Natural killer cell treated with Interleukin-12 subunit alpha and Interleukin-12 subunit beta and Interleukin-15 and Interleukin-18, amount 100 ng/mL, for 72 hours (primary cell): ENCODE measurements around the gene KLRC2. TPM values are rescaled to one million over a fixed set of nuclear protein-coding genes. Genes with fewer than 3 reads are reported as not detected.
"Not testable (repeated sequence)": the region's sequence is repeated elsewhere in the genome, so short reads cannot be mapped to it uniquely, and the experiment has no call there.

Source experiments
- ATAC-seq, 2 donors: fragments of 150-1000 bp; cut with Tn5 transposase in 1 of 2; sonication (Bioruptor Pico), chemical (Tn5 transposase) in 1 of 2; 2 replicates each; pipeline ENCODE4 v1.10.0; 2021
- DNase-seq: peaks from one replicate; pipeline ENCODE4 v3.0.0; 2022; ENCODE audit warnings: low spot score
- H3K27ac Mint-ChIP-seq, 2 donors: 1 replicate in 1 of 2; 2 replicates in 1 of 2; pipeline ENCODE4 v1.8.0; 2022; ENCODE audit warnings: mixed read lengths in 2 of 2, mild to moderate bottlenecking in 1 of 2, moderate library complexity in 1 of 2
- H3K27me3 Mint-ChIP-seq, 2 donors: 1 replicate in 1 of 2; 2 replicates in 1 of 2; pipeline ENCODE4 v1.8.0; 2022; ENCODE audit warnings: mixed read lengths in 2 of 2
- H3K36me3 Mint-ChIP-seq: one replicate; pipeline ENCODE4 v1.8.0; 2022; ENCODE audit warnings: mixed read lengths
- H3K4me1 Mint-ChIP-seq, 2 donors: 1 replicate in 1 of 2; 2 replicates in 1 of 2; pipeline ENCODE4 v1.8.0; 2022; ENCODE audit warnings: low read depth in 2 of 2, mixed read lengths in 2 of 2, mild to moderate bottlenecking in 1 of 2
- H3K4me3 Mint-ChIP-seq: one replicate; pipeline ENCODE4 v1.8.0; 2022; ENCODE audit warnings: mixed read lengths
- H3K9me3 Mint-ChIP-seq: 2 replicates; pipeline ENCODE4 v1.8.0; 2022; ENCODE audit warnings: mixed read lengths
- total RNA-seq, 2 donors: library from RNA; stranded (reverse); gene quantifications; one replicate each; pipeline ENCODE4 v1.2.3, GENCODE V29; 2022

The KLRC2 gene
- total RNA-seq, 2 donors from 2014 or later, result 1.4 to 23.4 TPM

DNA sequence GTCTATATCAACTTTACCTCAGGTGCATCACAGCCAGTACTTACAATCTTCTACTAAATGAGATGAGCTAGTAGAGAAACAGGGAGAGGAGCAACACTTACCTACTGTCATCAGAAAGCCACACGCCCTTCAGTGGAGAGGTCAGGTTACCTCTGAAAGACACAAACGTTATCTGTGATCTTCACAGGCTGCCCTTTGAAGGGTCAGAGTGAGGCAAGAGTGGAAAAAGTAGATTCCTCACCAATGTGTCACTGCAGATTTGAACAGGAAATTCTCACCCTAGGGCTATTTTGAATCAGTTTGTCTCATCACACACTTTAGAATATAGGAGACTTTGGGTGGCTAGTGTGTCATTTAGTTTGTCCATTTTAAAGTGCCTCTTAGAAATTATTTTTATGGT lies 1.8 kb upstream of the KLRC2 start:
- DNase-seq, H3K4me1 Mint-ChIP-seq, H3K36me3 Mint-ChIP-seq, H3K4me3 Mint-ChIP-seq, H3K27ac Mint-ChIP-seq, H3K27me3 Mint-ChIP-seq, H3K9me3 Mint-ChIP-seq: not testable (repeated sequence)
- ATAC-seq, result peak; percentile 82 to 86

DNA sequence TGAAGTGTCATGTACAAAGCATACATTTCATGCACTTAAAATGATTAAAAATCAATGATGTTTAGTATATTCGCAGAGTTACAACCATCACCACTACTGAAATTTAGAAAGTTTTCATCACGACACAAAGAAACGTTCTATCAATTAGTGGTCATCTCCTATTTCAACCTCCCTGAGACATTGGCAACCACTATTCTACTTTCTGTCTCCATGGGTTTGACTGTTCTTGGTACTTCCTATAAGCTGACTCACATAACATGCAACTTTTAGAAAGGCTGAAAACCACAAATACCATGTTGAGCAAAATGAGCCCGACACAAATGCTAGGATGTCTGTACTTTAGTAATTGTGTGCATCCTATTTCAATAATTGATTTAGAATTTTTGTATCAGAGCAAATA lies 5.2 kb downstream of the KLRC2 start:
- not testable (repeated sequence) for H3K4me3 Mint-ChIP-seq, DNase-seq, H3K9me3 Mint-ChIP-seq, H3K36me3 Mint-ChIP-seq, H3K27me3 Mint-ChIP-seq, H3K4me1 Mint-ChIP-seq
- H3K27ac Mint-ChIP-seq, result peak overlapping the region in 1 of 2 donors; percentile 79
- peak; percentile 73 to 95 for ATAC-seq

DNA sequence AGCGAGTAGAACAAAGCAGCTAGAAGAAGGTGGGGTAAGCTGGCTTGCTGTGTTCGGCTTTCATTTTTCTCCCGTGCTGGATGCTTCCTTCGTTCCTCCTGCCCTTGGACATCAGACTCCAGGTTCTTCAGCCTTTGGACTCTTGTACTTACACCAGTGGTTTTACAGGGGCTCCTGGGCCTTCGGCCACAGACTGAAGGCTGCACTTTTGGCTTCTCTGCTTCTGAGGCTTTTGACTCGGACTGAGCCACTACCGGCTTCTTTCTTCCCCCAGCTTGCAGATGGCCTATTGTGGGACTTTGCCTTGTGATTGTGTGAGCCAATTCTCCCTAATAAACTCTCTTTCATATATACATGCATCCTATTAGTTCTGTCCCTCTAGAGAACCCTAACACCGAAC lies 9.9 kb downstream of the KLRC2 start:
- not testable (repeated sequence) for H3K4me1 Mint-ChIP-seq, H3K4me3 Mint-ChIP-seq, DNase-seq, H3K36me3 Mint-ChIP-seq, H3K9me3 Mint-ChIP-seq, H3K27me3 Mint-ChIP-seq, ATAC-seq
- peak overlapping the region in 1 of 2 donors; percentile 29 for H3K27ac Mint-ChIP-seq

DNA sequence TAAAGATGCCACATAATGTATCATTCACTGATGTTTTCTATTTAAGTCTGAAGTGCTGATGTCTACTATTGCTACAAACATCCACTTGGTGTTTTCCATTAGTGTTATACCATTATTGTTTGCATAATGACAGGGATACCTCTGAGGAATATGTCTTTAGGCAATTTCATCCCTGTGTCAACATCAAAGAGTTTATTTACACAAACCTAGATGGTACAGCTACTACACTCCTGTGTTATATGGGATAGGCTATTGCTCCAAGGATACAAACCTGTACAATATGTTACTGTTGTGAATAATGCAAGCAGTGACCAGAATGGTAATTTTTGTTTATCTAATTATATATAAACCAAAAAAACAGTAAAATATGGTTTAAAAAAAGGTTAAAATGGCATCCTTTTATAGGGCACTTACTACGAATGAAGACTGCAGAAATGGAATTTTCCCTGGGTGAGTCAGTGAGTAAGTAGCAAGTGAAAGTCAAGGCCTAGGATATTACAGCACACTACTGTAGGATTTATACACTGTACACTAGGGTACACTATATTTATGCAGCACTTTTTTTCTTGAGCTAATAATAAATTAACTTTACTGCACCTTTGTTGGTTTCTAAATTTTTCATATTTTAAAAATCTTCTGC lies 11.4 kb downstream of the KLRC2 start:
- not testable (repeated sequence) for H3K27me3 Mint-ChIP-seq, H3K36me3 Mint-ChIP-seq, DNase-seq, ATAC-seq, H3K9me3 Mint-ChIP-seq, H3K4me1 Mint-ChIP-seq, H3K4me3 Mint-ChIP-seq, H3K27ac Mint-ChIP-seq

DNA sequence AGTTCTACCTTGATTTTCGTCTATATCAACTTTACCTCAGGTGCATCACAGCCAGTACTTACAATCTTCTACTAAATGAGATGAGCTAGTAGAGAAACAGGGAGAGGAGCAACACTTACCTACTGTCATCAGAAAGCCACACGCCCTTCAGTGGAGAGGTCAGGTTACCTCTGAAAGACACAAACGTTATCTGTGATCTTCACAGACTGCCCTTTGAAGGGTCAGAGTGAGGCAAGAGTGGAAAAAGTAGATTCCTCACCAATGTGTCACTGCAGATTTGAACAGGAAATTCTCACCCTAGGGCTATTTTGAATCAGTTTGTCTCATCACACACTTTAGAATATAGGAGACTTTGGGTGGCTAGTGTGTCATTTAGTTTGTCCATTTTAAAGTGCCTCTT lies 13.7 kb downstream of the KLRC2 start:
- H3K4me3 Mint-ChIP-seq, H3K27me3 Mint-ChIP-seq, H3K4me1 Mint-ChIP-seq, H3K36me3 Mint-ChIP-seq, H3K9me3 Mint-ChIP-seq: not testable (repeated sequence)
- peak; percentile 94 to 96 for ATAC-seq
- peak; percentile 67 for DNase-seq
- peak overlapping the region; percentile 66 to 74 for H3K27ac Mint-ChIP-seq

DNA sequence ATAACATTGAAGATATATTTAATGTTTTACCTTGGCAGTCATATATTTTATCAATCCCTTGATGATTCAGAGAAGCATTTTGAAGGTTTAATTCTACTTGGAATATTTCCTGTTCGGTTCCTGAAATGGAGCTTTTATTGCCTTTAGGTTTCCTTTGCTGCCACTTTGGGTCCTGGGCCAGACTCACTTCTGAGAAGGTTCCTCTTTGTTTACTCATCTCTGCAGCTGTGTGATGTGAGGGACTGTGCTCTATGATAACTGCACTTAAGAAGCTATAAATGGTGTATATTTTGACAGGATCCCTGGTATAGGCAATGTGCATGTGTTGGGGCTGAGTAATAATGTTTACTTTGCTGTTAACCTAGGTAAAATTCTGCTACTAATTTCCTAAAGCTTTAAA lies 15.5 kb downstream of the KLRC2 start, which contains the start of gene KLRC3:
Gene KLRC3 (minus strand): TSS at position 262 of the 400 bp plus-strand sequence. CDS start 45 bp downstream, at position 217.
- Mint-ChIP-seq H3K4me3 (peak within 1 kb of the TSS; percentile 84), H3K36me3 (peaks cover 13% of the 10 kb centered on the region), H3K4me1 (peaks cover 4 to 12% of the 10 kb centered on the region in 2 donors), H3K27ac (peak within 1 kb of the TSS; percentile 43 to 81)
- H3K27me3 Mint-ChIP-seq, DNase-seq, H3K9me3 Mint-ChIP-seq: not testable (repeated sequence)
- ATAC-seq, result peak in 1 of 2 donors; percentile 54

DNA sequence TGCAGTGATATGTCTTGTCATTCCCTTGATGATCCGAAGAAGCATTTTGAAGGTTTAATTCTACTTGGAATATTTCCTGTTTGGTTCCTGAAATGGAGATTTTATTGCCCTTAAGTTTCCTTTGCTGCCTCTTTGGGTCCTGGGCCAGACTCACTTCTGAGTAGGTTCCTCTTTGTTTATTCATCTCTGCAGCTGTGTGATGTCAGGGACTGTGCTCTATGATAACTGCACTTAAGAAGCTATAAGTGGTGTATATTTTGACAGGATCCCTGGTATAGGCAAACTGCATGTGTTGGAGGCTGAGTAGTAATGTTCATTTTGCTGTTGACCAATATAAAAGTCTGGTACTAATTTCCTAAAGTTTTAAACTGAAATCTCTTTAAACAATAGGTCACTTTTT lies 26.4 kb downstream of the KLRC2 start, which contains the start of gene KLRC4:
Gene KLRC4 (minus strand): TSS at position 366 of the 400 bp plus-strand sequence. CDS start 182 bp downstream, at position 184.
- DNase-seq, result no peak
- peak within 1 kb of the TSS; percentile 11 to 67 for H3K27ac Mint-ChIP-seq
- H3K4me1 Mint-ChIP-seq, result peaks cover 11 to 34% of the 10 kb centered on the region in 2 donors
- no peaks in the 10 kb centered on the region for H3K9me3 Mint-ChIP-seq
- no peaks in the 10 kb centered on the region for H3K27me3 Mint-ChIP-seq
- peaks cover 25% of the 10 kb centered on the region for H3K36me3 Mint-ChIP-seq
- H3K4me3 Mint-ChIP-seq, result peak within 1 kb of the TSS; percentile 86
- peak in 1 of 2 donors; percentile 82 for ATAC-seq

DNA sequence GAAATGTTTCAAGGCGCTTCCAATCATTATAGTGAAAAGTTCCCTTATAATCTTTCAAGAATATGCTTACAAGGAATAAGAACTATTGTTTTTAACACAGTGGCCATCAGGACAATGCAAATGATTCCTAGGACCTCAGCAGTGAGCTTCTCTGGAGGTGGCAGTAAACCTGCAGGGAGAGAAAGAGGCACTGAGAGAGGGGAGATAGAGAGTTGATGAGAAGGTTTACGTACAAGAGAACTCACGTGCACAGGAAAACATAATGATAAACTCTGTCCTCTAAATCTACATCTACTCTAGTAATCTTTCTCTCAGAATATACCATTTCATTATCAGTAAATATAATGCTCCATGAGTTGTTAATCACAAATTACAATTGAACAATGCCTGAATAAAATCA lies 27.0 kb downstream of the KLRC2 start:
- Mint-ChIP-seq H3K36me3 (peaks cover 25% of the 10 kb centered on the region), H3K27me3 (no peaks in the 10 kb centered on the region), H3K4me1 (peaks cover 11 to 30% of the 10 kb centered on the region in 2 donors), H3K4me3 (peak overlapping the region; percentile 86), H3K27ac (peak overlapping the region; percentile 11 to 67), H3K9me3 (no peaks in the 10 kb centered on the region)
- ATAC-seq (no peak), DNase-seq (no peak)

DNA sequence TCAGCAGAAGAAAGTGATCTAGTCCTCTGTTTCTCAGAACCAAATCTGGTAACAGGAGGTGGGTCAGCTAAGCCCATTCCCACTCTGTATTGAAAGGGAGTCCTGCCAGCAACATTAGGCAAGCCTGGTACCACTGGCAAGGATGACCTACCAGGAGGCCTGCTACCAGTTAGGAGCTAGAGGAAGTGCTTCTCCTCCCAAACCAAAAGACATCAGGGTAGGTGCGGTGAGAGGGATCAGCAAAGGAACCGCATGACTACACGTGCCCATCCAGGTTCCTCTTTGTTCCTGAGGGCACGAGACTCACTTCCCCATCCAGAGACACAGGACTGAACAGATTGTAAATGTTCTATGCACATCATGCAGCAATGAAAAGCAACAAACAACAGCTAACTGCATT lies 29.1 kb downstream of the KLRC2 start:
- H3K4me3 Mint-ChIP-seq, result peak overlapping the region; percentile 74

DNA sequence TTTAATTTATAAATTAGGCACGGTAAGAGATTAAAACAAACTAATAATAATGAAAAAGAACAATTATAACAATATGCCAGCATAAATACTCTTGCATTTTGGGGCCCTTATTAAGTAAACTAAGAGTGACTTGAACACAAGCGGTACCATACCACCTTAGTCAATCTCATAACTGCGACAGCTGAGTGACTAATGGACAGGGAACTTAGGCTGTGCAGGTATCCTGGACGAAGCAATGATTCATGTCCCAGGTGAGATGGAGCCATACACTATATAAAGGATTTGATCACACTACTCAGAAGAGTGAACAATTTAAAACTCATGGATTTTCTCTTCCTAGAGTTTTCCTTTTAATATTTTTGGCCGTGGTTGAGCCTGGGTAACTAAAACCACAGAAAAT lies 30.5 kb downstream of the KLRC2 start:
- H3K36me3 Mint-ChIP-seq, result peaks cover 42% of the 10 kb centered on the region
- peak overlapping the region; percentile 54 for H3K4me3 Mint-ChIP-seq
- ATAC-seq, result peak in 1 of 2 donors; percentile 51
- H3K9me3 Mint-ChIP-seq, result peaks cover 2% of the 10 kb centered on the region
- no peaks in the 10 kb centered on the region for H3K27me3 Mint-ChIP-seq
- peak overlapping the region in 1 of 2 donors; percentile 47 for H3K27ac Mint-ChIP-seq
- H3K4me1 Mint-ChIP-seq, result peaks cover 19 to 53% of the 10 kb centered on the region in 2 donors
- DNase-seq, result no peak

More for the DNA sequence above, 29.1 kb downstream of the KLRC2 start:
- no peaks in the 10 kb centered on the region for H3K27me3 Mint-ChIP-seq
- H3K4me1 Mint-ChIP-seq, result peaks cover 11 to 40% of the 10 kb centered on the region in 2 donors
- H3K27ac Mint-ChIP-seq, result peak overlapping the region; percentile 91 to 92
- no peaks in the 10 kb centered on the region for H3K9me3 Mint-ChIP-seq
- ATAC-seq (no peak), DNase-seq (no peak)
- peaks cover 33% of the 10 kb centered on the region for H3K36me3 Mint-ChIP-seq

DNA sequence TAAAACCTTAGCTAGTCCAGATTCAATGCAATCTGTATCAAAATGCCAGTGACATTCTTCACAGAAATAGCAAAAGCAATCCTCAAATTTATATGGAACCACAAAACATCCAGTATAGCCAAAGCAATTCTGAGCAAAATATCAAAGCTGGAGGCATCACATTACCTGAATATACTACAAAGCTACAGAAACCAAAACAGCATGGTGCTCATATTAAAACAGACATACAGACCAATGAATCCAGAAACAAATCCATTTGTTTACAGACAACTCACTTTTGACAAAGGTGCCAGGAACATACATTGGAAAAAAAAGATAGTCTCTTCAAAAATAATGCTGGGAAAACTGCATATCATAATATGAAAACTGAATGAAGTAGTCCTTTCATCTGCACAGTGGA lies 31.0 kb downstream of the KLRC2 start:
- Mint-ChIP-seq H3K4me1 (peaks cover 22 to 57% of the 10 kb centered on the region in 2 donors), H3K27me3 (no peaks in the 10 kb centered on the region), H3K9me3 (peaks cover 2% of the 10 kb centered on the region), H3K36me3 (peaks cover 46% of the 10 kb centered on the region), H3K4me3 (no peak overlapping the region), H3K27ac (peak overlapping the region in 1 of 2 donors; percentile 47)
- ATAC-seq (no peak), DNase-seq (no peak)

DNA sequence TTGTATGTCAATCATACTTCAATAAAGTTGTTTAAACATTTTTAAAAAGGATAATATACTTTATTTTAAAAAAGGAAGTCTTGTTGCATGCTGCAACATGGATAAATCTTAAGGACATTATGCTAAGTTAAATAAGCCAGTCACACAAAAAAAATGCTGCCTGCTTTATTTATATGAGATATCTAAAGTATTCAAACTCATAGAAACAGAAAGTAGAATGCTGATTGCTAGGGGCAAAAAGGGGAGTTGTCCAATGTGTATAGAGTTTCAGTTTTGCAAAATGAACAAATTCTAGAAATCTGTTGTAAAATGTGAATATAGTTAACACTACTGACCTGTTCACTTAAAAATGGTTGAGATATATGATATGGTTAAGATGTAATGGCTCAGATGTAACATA lies 35.0 kb downstream of the KLRC2 start:
- H3K36me3 Mint-ChIP-seq, result peaks cover 37% of the 10 kb centered on the region
- no peaks in the 10 kb centered on the region for H3K27me3 Mint-ChIP-seq
- peaks cover 6% of the 10 kb centered on the region for H3K9me3 Mint-ChIP-seq
- H3K4me3 Mint-ChIP-seq, result peak overlapping the region; percentile 79
- peak overlapping the region; percentile 45 to 52 for H3K27ac Mint-ChIP-seq
- no peak for DNase-seq
- H3K4me1 Mint-ChIP-seq, result peaks cover 24 to 54% of the 10 kb centered on the region in 2 donors
- ATAC-seq, result no peak

DNA sequence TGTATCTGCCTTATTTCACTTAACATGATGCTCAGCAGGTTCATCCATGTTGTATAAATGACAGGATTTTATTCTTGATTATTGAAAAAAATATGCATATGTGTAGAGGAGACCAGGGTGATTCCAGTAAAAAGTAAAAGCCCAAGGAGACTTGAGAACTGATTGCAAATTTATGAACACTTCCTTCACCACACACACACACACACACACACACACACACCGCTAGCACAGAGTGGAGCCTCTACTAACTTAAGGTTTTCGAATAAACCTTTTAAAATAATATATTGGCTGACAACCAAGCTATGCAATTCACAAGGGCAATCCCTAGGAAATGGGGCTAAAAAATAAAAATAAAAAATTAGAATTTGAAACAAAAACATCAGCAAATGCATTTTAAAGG lies 37.6 kb downstream of the KLRC2 start:
- Mint-ChIP-seq H3K9me3 (peaks cover 6% of the 10 kb centered on the region), H3K4me1 (peaks cover 48 to 72% of the 10 kb centered on the region in 2 donors), H3K27ac (peak overlapping the region; percentile 41 to 94), H3K36me3 (peaks cover 32% of the 10 kb centered on the region), H3K4me3 (peak overlapping the region; percentile 86), H3K27me3 (no peaks in the 10 kb centered on the region)
- DNase-seq (no peak), ATAC-seq (no peak)

DNA sequence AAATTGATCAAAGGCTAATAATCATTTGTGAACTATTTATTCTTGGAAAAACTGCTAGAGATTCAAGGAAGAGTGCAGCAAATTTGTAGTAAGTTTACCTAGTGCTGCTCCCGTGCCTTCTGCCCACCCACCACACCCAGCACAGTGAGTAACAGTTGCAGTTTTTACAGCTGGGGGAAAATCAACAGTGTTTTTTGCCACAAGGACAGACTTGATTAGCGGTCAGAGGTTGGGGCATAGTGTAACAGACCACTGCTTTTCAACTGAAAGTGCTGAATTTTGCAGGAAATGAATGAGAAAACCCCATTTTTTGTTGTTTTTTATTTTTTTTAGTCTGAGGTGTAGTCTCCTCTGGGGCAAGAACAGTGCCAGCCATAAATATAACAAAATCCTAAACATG lies 38.5 kb downstream of the KLRC2 start:
- ATAC-seq (peak; percentile 67 to 69), DNase-seq (no peak)
- Mint-ChIP-seq H3K4me1 (peaks cover 52 to 77% of the 10 kb centered on the region in 2 donors), H3K27me3 (no peaks in the 10 kb centered on the region), H3K27ac (peak overlapping the region; percentile 89 to 94), H3K9me3 (peaks cover 6% of the 10 kb centered on the region), H3K36me3 (peaks cover 28% of the 10 kb centered on the region), H3K4me3 (peak overlapping the region; percentile 86)
